Measurements from ENCODE around the gene ZBTB32. TPM values are rescaled to one million over a fixed set of nuclear protein-coding genes. Genes with fewer than 3 reads are reported as not detected.

ZBTB32 gene
- total RNA-seq, 1 donor from 2014 or later = not detected

- DNase-seq (ENCODE audit: low read depth in 2 of 2) = no peak
These were observed 8.4 kb upstream of the ZBTB32 start for GRCh38 chr19:35695895-35696422.

GRCh38 chr19:35696835-35697234, 7.5 kb upstream of the ZBTB32 start:
- no peak for DNase-seq (ENCODE audit: low read depth in 2 of 2)

DNA sequence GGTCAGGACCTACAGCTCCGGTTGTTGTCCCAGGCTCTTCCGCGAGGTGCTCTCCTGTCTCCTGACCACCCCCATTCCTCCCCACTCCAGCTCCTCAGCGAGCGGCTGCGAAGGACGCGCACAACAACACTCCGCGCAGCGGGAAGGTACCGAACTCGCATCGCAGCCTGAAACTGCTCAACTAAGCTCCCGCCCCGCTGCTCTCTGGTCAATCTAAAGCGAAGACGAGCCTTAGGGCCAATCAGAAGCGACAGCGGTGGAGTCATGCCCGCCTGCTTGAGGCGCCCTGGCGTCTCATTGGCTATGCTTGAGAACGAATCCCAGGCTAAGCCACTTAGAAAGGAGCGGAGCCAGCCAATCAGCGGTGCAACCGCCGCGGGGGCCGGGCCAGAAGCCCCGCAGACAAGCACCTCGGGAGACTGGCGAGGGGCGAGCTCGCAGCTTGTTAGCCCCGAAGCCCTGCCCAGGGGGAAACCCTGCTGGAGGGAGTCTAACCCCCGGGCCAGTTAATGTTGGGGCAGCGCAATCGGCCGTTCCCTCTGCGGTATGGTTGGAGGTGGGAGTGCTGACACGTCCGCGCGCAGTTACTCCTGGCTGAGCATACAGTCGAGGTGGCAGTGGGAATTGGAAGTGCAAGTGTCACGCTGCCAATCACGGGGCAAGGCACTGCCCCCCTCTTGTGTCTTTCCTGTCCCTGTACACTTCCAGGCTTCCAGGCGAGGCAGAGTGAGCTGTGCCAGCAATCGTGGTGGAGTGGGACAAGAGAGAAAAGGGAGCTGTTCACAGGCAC, 1.9 kb upstream of the ZBTB32 start:
- DNase-seq (ENCODE audit: low read depth in 2 of 2) = peak; percentile 98

- DNase-seq (ENCODE audit: low read depth in 2 of 2) = no peak
These were observed 1.0 kb upstream of the ZBTB32 start for GRCh38 chr19:35703343-35703742.

GRCh38 chr19:35708391-35708790, 4.0 kb downstream of the ZBTB32 start:
- DNase-seq (ENCODE audit: low read depth in 2 of 2) = no peak

- no peak for DNase-seq (ENCODE audit: low read depth in 2 of 2)
These were observed 6.7 kb downstream of the ZBTB32 start for GRCh38 chr19:35710784-35711723.

- no peak for DNase-seq (ENCODE audit: low read depth in 2 of 2)
These were observed 8.5 kb downstream of the ZBTB32 start for GRCh38 chr19:35712567-35713505.

DNA sequence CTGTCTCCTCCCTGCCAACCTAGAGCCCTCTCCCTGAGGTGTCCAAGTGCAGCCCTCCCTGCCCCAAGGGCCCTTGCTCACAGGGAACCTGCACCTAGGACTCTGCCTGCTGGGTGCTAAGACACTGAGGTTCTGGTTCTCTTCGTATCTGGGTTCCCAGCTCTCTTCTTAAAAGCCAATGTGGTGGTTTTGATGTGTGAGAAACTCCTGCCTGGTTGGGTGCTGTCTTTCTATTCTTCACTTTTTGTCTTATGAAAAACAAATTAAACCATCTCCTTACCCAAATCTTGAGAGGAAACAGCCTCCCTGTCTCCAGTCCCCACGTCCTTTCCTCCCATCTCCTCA, 9.1 kb downstream of the ZBTB32 start:
- DNase-seq (ENCODE audit: low read depth in 2 of 2) = no peak

GRCh38 chr19:35713904-35714495, 9.6 kb downstream of the ZBTB32 start:
- DNase-seq (ENCODE audit: low read depth in 2 of 2) = no peak

- DNase-seq (ENCODE audit: low read depth in 2 of 2) = no peak
These were observed 10.4 kb downstream of the ZBTB32 start for GRCh38 chr19:35714601-35715354.

- DNase-seq (ENCODE audit: low read depth in 2 of 2) = no peak
These were observed 11.0 kb downstream of the ZBTB32 start for GRCh38 chr19:35715355-35715809.

GRCh38 chr19:35715981-35716800, 11.8 kb downstream of the ZBTB32 start:
- DNase-seq (ENCODE audit: low read depth in 2 of 2) = peak; percentile 41 to 60

GRCh38 chr19:35716801-35717664, 12.7 kb downstream of the ZBTB32 start:
- DNase-seq (ENCODE audit: low read depth in 2 of 2) = peak; percentile 95 to 97

DNA sequence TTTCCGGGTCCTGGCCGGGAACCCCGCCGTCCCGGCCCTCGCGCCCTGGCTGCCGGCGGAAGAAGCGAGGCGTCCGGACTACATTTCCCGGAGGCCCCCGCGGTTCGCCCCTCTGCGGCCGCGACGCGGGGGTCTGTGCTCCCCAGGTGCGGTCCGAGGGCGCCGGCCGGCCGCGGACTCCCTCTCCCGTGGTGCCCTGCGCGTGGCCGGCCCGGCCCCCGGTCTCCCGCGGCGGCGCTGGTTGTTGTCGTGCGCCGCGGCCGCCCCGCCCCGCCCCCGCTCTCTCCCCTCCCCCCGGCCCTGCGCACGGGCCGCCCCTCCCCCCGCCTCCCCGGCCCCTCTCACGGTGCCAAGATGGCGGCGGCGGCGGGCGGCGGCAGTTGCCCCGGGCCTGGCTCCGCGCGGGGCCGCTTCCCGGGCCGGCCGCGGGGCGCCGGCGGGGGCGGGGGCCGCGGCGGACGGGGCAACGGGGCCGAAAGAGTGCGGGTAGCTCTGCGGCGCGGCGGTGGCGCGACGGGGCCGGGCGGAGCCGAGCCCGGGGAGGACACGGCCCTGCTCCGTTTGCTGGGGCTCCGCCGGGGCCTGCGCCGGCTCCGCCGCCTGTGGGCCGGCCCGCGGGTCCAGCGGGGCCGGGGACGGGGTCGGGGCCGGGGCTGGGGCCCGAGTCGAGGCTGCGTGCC, 13.4 kb downstream of the ZBTB32 start, which contains the start of gene KMT2B:
TSS of gene KMT2B (plus strand) at position 339 of the 680 bp plus-strand sequence. CDS start at position 355, 16 bp downstream.
- no peak for DNase-seq (ENCODE audit: low read depth in 2 of 2)

- DNase-seq (ENCODE audit: low read depth in 2 of 2) = peak; percentile 29 to 34
These were observed 14.1 kb downstream of the ZBTB32 start for GRCh38 chr19:35718345-35719041.

GRCh38 chr19:35719402-35720162, 15.2 kb downstream of the ZBTB32 start:
- no peak for DNase-seq (ENCODE audit: low read depth in 2 of 2)

Measured in lung microvascular endothelial cell (primary cell).